ENCODE results near the gene EPHA8. TPM values are rescaled to one million over a fixed set of nuclear protein-coding genes. Genes with fewer than 3 reads are reported as not detected.

EPHA8 gene
- polyA plus RNA-seq, 1 experiment = not detected

DNA sequence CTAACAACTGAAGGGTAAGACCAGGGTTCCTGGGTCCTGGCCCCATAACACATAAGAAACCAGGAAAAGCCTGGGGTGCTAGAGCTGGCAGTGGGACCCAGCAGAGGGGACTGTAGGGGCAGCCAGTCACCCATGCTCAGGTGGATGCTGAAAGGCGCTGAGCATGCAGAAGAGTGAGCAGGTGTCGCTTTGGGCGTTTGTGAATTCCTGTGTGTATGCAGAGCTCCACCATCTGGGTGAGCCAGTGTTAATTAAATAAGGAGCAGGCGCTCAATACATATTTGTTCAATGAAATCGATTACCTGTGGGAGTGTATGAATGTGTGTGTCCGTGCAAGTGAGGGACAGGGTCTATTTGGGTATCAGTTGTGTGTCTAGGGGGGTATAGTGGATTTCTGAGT lies 73.6 kb downstream of the EPHA8 start:
- no peak for DNase-seq (ENCODE audit: low read depth, low spot score)
- TF ChIP-seq, protein P1, sequence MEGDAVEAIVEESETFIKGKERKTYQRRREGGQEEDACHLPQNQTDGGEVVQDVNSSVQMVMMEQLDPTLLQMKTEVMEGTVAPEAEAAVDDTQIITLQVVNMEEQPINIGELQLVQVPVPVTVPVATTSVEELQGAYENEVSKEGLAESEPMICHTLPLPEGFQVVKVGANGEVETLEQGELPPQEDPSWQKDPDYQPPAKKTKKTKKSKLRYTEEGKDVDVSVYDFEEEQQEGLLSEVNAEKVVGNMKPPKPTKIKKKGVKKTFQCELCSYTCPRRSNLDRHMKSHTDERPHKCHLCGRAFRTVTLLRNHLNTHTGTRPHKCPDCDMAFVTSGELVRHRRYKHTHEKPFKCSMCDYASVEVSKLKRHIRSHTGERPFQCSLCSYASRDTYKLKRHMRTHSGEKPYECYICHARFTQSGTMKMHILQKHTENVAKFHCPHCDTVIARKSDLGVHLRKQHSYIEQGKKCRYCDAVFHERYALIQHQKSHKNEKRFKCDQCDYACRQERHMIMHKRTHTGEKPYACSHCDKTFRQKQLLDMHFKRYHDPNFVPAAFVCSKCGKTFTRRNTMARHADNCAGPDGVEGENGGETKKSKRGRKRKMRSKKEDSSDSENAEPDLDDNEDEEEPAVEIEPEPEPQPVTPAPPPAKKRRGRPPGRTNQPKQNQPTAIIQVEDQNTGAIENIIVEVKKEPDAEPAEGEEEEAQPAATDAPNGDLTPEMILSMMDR (IDR thresholded peaks at IDR 0.05; ENCODE audit: low read depth, low read length) = no peak
- H3K9me3 ChIP-seq (ENCODE audit: control insufficient read depth, insufficient read depth, low read length) = peaks cover 4% of the 10 kb centered on the region; the same call in 1 of the 2 replicates
- ChIA-PET CTCF (interaction anchor here (1.1 kb wide), 1 partner anchor 217 kb away, joined by 3 read pairs; no protein-coding TSS in a partner anchor), POLR2A (no interaction called here)
- H3K27me3 ChIP-seq (ENCODE audit: control insufficient read depth, insufficient read depth, low read length) = peaks cover 27% of the 10 kb centered on the region
- H3K4me3 ChIP-seq (ENCODE audit: low read depth, low read length) = no peak overlapping the region
- H3K27ac ChIP-seq (ENCODE audit: low read depth, low read length) = no peak overlapping the region

DNA sequence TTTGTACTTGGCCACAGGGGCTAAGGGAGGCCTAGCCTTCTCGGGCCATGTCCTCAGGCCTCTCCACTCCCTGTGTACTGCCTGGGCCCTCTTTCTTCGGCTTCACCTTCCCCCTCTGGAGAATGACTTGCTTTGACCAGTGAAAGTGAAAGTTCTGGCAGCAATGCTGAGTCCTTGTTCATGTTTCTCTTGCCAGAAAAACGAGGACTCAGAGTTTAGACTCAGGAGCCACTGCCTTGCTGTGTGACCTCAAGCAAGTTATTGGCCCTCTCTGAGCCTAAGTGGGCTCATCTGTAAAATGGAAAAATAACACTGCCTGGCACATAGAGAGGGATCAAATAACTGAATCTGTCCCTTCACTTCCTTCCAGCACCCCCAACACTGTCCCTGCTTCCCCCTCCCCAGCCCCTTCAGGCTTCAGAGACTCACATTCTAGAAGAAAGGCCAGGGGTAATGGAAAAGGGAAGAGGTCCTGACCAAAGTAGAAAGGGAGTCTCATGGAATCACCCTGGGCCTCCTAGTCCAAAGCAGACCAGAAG lies 74.7 kb downstream of the EPHA8 start:
- peaks cover 34% of the 10 kb centered on the region for H3K27me3 ChIP-seq (ENCODE audit: control insufficient read depth, insufficient read depth, low read length)
- POLR2A ChIA-PET = no interaction called here
- TF ChIP-seq, protein P1 (IDR thresholded peaks at IDR 0.05; ENCODE audit: low read depth, low read length) = no peak
- no peak for DNase-seq (ENCODE audit: low read depth, low spot score)
- no peak overlapping the region for H3K4me3 ChIP-seq (ENCODE audit: low read depth, low read length)
- no peak overlapping the region for H3K27ac ChIP-seq (ENCODE audit: low read depth, low read length)
- CTCF ChIA-PET = no interaction called here
- H3K9me3 ChIP-seq (ENCODE audit: control insufficient read depth, insufficient read depth, low read length) = peaks cover 4% of the 10 kb centered on the region; the same call in 1 of the 2 replicates

DNA sequence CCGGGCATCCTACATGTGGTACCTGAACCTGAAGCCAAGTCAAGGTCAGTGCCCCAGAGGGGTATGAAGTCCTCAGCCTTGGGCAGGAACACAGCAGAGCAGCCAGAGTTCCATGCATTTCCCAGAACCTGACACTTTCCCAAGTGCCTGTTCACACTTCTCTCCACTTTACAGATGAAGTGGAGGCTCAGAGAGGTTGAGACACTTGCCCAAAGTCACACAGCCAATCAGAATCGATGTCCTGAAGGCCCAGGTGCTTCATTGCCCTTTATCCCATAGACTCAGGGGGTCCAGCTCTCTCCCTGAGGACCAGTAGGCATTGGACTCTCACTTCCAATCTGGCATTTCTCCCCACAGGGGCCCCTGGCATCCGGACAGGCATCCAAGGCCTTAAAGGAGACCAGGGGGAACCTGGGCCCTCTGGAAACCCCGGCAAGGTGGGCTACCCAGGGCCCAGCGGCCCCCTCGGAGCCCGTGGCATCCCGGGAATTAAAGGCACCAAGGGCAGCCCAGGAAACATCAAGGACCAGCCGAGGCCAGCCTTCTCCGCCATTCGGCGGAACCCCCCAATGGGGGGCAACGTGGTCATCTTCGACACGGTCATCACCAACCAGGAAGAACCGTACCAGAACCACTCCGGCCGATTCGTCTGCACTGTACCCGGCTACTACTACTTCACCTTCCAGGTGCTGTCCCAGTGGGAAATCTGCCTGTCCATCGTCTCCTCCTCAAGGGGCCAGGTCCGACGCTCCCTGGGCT lies 75.4 kb downstream of the EPHA8 start:
- no peak for DNase-seq (ENCODE audit: low read depth, low spot score)
- Histone ChIP-seq H3K9me3 (ENCODE audit: control insufficient read depth, insufficient read depth, low read length) (peaks cover 4% of the 10 kb centered on the region; the same call in 1 of the 2 replicates), H3K27ac (ENCODE audit: low read depth, low read length) (no peak overlapping the region), H3K4me3 (ENCODE audit: low read depth, low read length) (no peak overlapping the region), H3K27me3 (ENCODE audit: control insufficient read depth, insufficient read depth, low read length) (peaks cover 33% of the 10 kb centered on the region)
- ChIA-PET POLR2A (no interaction called here), CTCF (interaction anchor here (2.3 to 4.1 kb wide), 2 partner anchors 111 to 218 kb away, joined by 12 to 116 read pairs; no protein-coding TSS in a partner anchor)
- TF ChIP-seq, protein P1 (IDR thresholded peaks at IDR 0.05; ENCODE audit: low read depth, low read length) = no peak

DNA sequence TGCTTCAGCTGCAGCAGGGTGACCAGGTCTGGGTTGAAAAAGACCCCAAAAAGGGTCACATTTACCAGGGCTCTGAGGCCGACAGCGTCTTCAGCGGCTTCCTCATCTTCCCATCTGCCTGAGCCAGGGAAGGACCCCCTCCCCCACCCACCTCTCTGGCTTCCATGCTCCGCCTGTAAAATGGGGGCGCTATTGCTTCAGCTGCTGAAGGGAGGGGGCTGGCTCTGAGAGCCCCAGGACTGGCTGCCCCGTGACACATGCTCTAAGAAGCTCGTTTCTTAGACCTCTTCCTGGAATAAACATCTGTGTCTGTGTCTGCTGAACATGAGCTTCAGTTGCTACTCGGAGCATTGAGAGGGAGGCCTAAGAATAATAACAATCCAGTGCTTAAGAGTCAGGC lies 76.0 kb downstream of the EPHA8 start:
- POLR2A ChIA-PET = no interaction called here
- TF ChIP-seq, protein P1 (IDR thresholded peaks at IDR 0.05; ENCODE audit: low read depth, low read length) = peak; percentile 23; the same call in 1 of the 2 replicates
- peaks cover 4% of the 10 kb centered on the region; the same call in 1 of the 2 replicates for H3K9me3 ChIP-seq (ENCODE audit: control insufficient read depth, insufficient read depth, low read length)
- DNase-seq (ENCODE audit: low read depth, low spot score) = peak; percentile 46
- H3K4me3 ChIP-seq (ENCODE audit: low read depth, low read length) = no peak overlapping the region
- H3K27me3 ChIP-seq (ENCODE audit: control insufficient read depth, insufficient read depth, low read length) = peaks cover 32% of the 10 kb centered on the region
- CTCF ChIA-PET = interaction anchor here (2.3 to 4.1 kb wide), 2 partner anchors 112 to 218 kb away, joined by 12 to 116 read pairs; no protein-coding TSS in a partner anchor
- no peak overlapping the region for H3K27ac ChIP-seq (ENCODE audit: low read depth, low read length)

DNA sequence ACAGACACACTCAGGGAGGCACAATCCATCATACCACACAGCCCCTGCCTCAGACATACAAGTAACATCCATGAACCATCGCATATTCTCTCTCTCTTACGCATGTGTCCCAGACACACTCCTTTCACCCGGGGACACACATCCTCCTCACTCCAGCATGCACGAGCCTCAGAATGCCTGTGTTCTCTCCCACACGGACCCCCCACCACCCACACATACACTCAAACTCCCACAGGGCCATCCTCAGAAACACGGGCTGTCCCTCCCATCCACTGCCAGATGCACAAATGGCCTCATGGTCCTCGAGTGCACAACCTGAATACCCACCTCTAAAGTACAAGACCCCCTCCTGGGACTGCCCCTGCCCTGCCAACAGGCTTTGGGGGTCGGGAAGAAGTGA lies 78.0 kb downstream of the EPHA8 start:
- H3K4me3 ChIP-seq (ENCODE audit: low read depth, low read length) = no peak overlapping the region
- no peaks in the 10 kb centered on the region; the same call in 1 of the 2 replicates for H3K9me3 ChIP-seq (ENCODE audit: control insufficient read depth, insufficient read depth, low read length)
- no peak for DNase-seq (ENCODE audit: low read depth, low spot score)
- H3K27me3 ChIP-seq (ENCODE audit: control insufficient read depth, insufficient read depth, low read length) = peaks cover 36% of the 10 kb centered on the region
- TF ChIP-seq, protein P1 (IDR thresholded peaks at IDR 0.05; ENCODE audit: low read depth, low read length) = no peak
- ChIA-PET CTCF (interaction anchor here (0.6 to 4.1 kb wide), 15 partner anchors 9 to 482 kb away, joined by 3 to 116 read pairs (median 5); partner anchors contain the start of gene C1QB), POLR2A (interaction anchor here (1.4 kb wide), 1 partner anchor 221 kb away, joined by 4 read pairs; no protein-coding TSS in a partner anchor)
- no peak overlapping the region for H3K27ac ChIP-seq (ENCODE audit: low read depth, low read length)
